ENCODE data around the gene ISLR. TPM values are rescaled to one million over a fixed set of nuclear protein-coding genes. Genes with fewer than 3 reads are reported as not detected.

Gene ISLR
- total RNA-seq, 1 donor, result 243 TPM

DNA sequence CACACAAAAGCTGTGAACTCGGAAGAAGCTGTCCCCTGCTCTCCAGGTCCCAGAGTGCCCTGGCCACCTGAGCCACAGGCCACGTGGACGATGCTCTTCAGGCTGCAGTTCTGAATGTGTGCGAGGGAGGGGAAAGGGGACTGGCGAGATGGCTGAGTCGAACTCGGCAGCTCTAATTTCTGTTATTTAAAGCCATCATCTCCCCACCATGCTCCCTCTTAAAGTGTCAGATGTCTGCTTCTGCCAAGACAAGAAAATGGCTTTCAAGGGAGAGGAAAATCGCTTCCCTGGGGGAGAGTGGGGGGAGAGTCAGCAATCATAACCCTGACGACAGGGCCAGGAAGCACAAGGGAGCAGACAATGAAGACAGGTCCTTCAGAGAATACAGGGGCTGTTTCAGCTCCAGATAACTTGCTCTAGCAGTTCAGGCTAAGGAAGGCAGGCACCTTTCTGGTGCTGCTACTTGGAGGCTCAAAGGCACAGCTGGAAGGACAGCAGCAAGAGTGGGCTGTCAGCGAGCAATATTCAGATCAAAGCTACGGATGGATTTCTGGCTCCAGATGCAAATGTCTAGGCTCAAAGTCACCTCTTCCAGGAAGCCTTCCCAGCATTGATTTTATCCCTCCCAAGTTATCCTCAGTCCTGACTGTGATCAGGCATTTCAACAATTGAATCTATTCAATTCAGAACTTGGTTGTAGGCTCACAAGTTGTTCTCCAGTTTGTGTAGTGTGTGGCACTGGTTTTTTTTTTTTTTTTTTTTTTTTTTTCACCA lies 47.2 kb downstream of the ISLR start:
- DNase-seq (ENCODE audit: low read depth), result no peak
- TF ChIP-seq, protein P1, sequence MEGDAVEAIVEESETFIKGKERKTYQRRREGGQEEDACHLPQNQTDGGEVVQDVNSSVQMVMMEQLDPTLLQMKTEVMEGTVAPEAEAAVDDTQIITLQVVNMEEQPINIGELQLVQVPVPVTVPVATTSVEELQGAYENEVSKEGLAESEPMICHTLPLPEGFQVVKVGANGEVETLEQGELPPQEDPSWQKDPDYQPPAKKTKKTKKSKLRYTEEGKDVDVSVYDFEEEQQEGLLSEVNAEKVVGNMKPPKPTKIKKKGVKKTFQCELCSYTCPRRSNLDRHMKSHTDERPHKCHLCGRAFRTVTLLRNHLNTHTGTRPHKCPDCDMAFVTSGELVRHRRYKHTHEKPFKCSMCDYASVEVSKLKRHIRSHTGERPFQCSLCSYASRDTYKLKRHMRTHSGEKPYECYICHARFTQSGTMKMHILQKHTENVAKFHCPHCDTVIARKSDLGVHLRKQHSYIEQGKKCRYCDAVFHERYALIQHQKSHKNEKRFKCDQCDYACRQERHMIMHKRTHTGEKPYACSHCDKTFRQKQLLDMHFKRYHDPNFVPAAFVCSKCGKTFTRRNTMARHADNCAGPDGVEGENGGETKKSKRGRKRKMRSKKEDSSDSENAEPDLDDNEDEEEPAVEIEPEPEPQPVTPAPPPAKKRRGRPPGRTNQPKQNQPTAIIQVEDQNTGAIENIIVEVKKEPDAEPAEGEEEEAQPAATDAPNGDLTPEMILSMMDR (IDR thresholded peaks at IDR 0.05; ENCODE audit: insufficient read depth, low read length), result no peak

DNA sequence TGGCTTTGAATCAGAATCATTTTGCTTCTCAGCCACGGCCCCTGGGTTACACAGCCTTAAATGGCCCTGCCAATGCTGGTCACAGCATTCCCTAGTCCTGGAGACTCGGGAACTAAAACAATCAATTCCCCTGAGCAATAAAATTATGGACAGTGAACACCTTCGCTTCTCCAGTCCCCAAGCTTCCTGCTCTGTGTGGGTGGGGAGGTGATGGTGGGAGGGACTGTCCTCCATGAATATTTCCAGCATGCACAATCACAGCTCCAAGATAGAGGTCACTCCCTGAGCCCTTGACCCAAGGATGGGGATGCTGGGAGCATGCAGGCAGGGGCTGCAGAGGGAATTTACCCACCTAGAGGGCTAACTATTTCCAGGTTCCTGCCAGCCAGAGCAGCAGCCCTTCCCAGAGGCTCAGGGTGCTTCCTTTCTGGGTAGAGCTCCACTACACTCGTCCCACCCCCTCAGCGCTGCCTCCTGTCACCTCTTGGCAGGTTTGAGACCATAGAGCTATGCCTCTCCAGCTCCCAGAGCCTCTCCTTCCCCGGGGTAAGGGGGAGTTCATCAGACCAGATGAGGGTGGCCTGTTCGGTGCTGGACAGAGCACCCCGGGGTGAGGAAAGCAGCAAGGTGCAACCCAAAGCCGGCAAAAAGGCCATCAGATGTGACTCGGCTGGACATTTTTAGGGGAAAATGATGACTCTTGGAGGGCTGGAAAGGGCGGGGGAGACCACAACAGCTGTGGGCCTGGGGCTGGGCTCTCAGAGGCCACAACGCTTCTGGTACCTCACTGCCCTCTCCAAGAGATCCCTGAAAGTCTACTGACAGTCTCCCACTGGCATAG lies 48.1 kb downstream of the ISLR start:
- no peak overlapping the region for H3K4me3 ChIP-seq (ENCODE audit: low read depth, low read length)
- TF ChIP-seq, protein P1 (IDR thresholded peaks at IDR 0.05; ENCODE audit: insufficient read depth, low read length), result no peak
- DNase-seq (ENCODE audit: low read depth), result no peak

More for the DNA sequence above, 47.2 kb downstream of the ISLR start:
- H3K4me3 ChIP-seq (ENCODE audit: low read depth, low read length), result no peak overlapping the region

DNA sequence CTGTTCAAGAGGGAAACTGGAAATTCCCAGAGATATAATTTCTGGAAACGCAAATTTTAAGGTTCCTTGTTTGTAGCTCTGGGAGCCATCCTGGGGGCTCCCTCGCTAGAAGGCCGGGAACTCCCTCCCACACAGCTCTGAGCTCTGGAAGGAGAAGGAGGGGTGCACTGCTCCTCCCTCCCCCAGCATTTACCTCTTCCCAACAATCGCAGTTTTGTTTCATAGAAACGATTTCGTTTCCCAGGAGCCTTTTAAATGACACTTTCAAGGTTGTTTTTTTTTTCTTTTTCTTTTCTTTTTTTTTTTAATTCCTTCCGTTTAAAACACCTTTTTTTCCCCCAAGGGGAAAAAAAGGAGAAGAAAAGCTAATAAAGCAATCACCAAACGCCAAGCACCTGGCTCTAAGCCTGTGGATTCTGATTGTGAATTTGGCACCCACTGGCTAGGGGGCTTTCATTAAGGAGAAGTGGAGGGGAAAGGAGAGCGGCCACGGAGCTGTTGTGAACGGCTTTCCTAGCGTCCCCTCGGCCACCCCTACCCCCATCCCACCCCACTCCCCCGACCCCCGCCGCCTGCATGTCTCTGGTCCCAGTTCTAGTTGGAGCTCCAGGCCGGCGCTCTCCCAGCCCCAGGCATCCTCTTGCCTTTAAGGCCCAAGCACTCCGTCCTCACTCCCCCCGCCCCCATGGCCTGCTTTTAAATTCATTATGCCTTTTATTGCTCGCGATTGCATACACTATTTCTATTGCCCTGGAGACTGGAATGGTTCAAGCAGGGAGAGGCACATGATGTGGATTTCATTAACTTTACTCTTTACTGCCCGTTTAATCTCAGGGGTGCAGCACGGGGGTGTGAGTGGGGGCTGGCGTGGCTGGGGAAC lies 49.0 kb downstream of the ISLR start:
- no peak overlapping the region for H3K4me3 ChIP-seq (ENCODE audit: low read depth, low read length)
- TF ChIP-seq, protein P1 (IDR thresholded peaks at IDR 0.05; ENCODE audit: insufficient read depth, low read length), result no peak
- DNase-seq (ENCODE audit: low read depth), result no peak

DNA sequence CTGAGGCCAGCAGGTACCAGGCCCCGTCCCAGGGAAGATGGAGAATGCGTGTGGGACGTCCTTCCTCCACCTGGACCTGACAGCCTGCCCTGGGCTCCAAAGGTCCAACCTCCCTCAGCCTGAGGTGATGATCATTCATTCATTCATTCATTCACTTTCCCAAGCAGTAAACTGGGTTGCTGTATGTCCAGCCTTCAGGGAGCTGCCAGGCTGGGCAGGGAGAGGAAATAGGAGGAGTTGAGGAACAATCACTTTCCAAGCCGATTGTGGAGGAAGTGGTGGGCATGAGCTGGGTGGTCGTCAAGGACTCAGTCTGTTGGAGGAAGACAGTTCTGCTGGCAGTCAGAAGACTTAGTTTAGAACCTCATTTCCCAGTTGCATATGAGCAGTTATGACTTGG lies 52.4 kb downstream of the ISLR start:
- no peak overlapping the region for H3K4me3 ChIP-seq (ENCODE audit: low read depth, low read length)
- TF ChIP-seq, protein P1 (IDR thresholded peaks at IDR 0.05; ENCODE audit: insufficient read depth, low read length), result no peak
- no peak for DNase-seq (ENCODE audit: low read depth)

Small RNA genes within 50 kb of the gene (small RNA-seq; reads per million reads assigned to genes)
- gene RF00017, result not detected

Other genes starting within 250 kb of the ISLR start
- gene LOXL1, start 247.2 kb upstream of the ISLR start, total RNA-seq (ENCODE audit: low replicate concordance), result 53.4 and 176 TPM in 2 replicates
- gene STOML1, start 181.4 kb upstream of the ISLR start, total RNA-seq (ENCODE audit: low replicate concordance), result 6.8 and 19.0 TPM in 2 replicates
- gene PML, start 179.0 kb upstream of the ISLR start, total RNA-seq (ENCODE audit: low replicate concordance), result 29.3 and 31.9 TPM in 2 replicates
- gene GOLGA6A, start 91.2 kb upstream of the ISLR start, total RNA-seq (ENCODE audit: low replicate concordance), result not detected in 2 replicates
- 0.36 and 0.90 TPM in 2 replicates for gene ISLR2, start 43.1 kb upstream of the ISLR start, total RNA-seq (ENCODE audit: low replicate concordance)
- gene STRA6, start 29.1 kb downstream of the ISLR start, total RNA-seq (ENCODE audit: low replicate concordance), result 0.18 and 0.25 TPM in 2 replicates
- 0.09 TPM in 1 of 2 replicates, not detected in the other for gene CCDC33, start 62.6 kb downstream of the ISLR start, total RNA-seq (ENCODE audit: low replicate concordance)
- 0.33 and 0.90 TPM in 2 replicates for gene CYP11A1, start 193.9 kb downstream of the ISLR start, total RNA-seq (ENCODE audit: low replicate concordance)